Measurements from ENCODE around the gene KLF7. TPM values are rescaled to one million over a fixed set of nuclear protein-coding genes. Genes with fewer than 3 reads are reported as not detected.

The KLF7 gene
- total RNA-seq, 1 donor from 2014 or later: 17.4 TPM

DNA sequence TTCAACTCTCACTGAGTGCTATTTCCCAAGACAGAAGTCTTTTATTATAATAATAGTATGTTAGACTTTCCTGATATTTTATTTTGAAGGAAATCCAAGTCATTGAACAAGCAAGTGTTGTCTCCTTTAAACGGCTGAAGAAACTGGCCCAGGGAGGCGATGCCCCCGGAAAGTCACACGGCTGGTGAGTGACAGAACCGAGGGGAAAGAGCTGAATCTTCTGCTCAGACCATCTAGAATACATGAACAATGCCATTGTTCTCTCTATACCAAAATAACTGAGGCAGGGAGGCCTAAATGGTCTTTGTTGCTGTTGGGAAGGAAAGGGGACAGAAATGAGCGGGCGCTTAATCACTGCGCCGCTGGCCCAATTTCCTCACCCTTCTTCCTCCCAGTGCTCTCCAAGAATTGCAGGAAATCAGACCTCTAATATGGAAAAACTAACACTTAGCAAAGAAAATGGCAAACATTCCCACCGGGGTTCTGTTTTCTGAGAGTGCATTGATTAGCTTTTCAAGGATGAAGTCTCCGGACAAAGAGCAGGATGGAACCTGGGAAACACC is 101.5 kb downstream of the KLF7 start:
- DNase-seq (ENCODE audit: low read depth, low spot score): no peak
- Mint-ChIP-seq H3K4me1 (peaks cover 6% of the 10 kb centered on the region), H3K27ac (ENCODE audit: unreplicated experiment) (no peak overlapping the region), H3K36me3 (ENCODE audit: low read depth) (no peaks in the 10 kb centered on the region), H3K27me3 (ENCODE audit: low read depth) (no peaks in the 10 kb centered on the region), H3K4me3 (no peak overlapping the region), H3K9me3 (no peaks in the 10 kb centered on the region)
- TF ChIP-seq, protein P1, sequence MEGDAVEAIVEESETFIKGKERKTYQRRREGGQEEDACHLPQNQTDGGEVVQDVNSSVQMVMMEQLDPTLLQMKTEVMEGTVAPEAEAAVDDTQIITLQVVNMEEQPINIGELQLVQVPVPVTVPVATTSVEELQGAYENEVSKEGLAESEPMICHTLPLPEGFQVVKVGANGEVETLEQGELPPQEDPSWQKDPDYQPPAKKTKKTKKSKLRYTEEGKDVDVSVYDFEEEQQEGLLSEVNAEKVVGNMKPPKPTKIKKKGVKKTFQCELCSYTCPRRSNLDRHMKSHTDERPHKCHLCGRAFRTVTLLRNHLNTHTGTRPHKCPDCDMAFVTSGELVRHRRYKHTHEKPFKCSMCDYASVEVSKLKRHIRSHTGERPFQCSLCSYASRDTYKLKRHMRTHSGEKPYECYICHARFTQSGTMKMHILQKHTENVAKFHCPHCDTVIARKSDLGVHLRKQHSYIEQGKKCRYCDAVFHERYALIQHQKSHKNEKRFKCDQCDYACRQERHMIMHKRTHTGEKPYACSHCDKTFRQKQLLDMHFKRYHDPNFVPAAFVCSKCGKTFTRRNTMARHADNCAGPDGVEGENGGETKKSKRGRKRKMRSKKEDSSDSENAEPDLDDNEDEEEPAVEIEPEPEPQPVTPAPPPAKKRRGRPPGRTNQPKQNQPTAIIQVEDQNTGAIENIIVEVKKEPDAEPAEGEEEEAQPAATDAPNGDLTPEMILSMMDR (conservative IDR thresholded peaks at IDR 0.05): no peak

DNA sequence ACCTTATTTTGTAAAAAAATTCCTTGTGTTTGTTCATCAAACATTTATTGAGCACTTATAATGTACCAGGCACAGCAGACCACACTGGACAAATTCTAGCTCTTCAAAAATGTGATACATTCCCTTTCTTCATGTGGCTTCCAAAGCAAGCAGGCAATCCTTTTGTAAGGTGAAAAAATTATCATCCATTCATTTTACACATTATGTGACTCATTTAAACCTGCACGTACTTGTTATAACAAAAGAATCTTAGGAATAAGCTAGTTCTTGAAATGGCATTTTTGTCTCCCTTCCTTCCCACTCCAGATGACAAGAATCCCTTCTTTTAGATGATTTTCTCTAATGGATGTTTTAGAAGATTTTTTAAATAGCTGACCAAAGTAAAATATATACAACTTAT is 104.6 kb downstream of the KLF7 start:
- Mint-ChIP-seq H3K9me3 (no peaks in the 10 kb centered on the region), H3K4me3 (no peak overlapping the region), H3K27me3 (ENCODE audit: low read depth) (no peaks in the 10 kb centered on the region), H3K27ac (ENCODE audit: unreplicated experiment) (no peak overlapping the region), H3K36me3 (ENCODE audit: low read depth) (no peaks in the 10 kb centered on the region), H3K4me1 (no peaks in the 10 kb centered on the region)
- TF ChIP-seq, protein P1 (conservative IDR thresholded peaks at IDR 0.05): no peak
- DNase-seq (ENCODE audit: low read depth, low spot score): no peak

DNA sequence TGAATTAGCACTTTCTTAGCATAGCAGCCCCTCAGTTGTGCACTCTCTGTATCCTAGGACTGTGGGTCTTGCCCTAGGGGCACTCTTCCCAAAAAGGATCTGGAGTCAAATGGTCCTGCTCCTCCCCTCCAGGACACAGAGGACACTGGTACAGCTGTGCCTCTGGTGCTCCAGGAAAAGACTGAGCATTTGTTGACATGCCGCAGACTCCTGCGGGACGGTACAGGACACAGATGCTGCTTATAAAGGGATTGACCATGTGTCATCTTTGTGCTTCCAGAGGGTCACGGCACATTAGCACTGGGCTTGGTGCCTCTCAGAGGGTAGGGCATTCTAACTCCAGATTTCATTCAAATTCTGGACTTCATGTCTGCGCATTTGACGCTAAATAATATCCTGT is 110.5 kb downstream of the KLF7 start:
- peak overlapping the region; percentile 76 for H3K27ac Mint-ChIP-seq (ENCODE audit: unreplicated experiment)
- no peak overlapping the region for H3K4me3 Mint-ChIP-seq
- peaks cover 13% of the 10 kb centered on the region for H3K4me1 Mint-ChIP-seq
- TF ChIP-seq, protein P1 (conservative IDR thresholded peaks at IDR 0.05): no peak
- H3K36me3 Mint-ChIP-seq (ENCODE audit: low read depth): no peaks in the 10 kb centered on the region
- no peak for DNase-seq (ENCODE audit: low read depth, low spot score)
- H3K27me3 Mint-ChIP-seq (ENCODE audit: low read depth): no peaks in the 10 kb centered on the region
- no peaks in the 10 kb centered on the region for H3K9me3 Mint-ChIP-seq

DNA sequence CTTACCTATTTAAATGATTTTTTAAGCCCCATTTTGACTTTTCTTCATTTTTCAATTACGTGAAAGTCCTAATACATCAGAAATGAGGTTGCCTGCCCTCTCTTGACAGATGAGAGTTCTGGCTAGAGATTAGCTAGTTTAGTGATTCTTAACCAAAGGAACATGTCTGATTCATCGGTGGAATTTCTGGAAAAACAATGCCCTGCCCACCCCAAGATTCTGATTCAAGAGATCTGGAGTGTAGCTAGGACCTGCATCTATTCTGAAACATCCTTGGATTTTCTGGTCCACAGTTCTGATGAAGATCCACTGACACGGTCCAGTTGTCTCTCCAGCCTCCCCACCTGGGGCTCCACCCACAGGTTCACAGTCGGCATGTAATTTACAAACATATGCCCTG is 111.2 kb downstream of the KLF7 start:
- H3K9me3 Mint-ChIP-seq: no peaks in the 10 kb centered on the region
- H3K36me3 Mint-ChIP-seq (ENCODE audit: low read depth): no peaks in the 10 kb centered on the region
- TF ChIP-seq, protein P1 (conservative IDR thresholded peaks at IDR 0.05): no peak
- peaks cover 19% of the 10 kb centered on the region for H3K4me1 Mint-ChIP-seq
- H3K4me3 Mint-ChIP-seq: no peak overlapping the region
- DNase-seq (ENCODE audit: low read depth, low spot score): no peak
- no peak overlapping the region for H3K27ac Mint-ChIP-seq (ENCODE audit: unreplicated experiment)
- H3K27me3 Mint-ChIP-seq (ENCODE audit: low read depth): no peaks in the 10 kb centered on the region

DNA sequence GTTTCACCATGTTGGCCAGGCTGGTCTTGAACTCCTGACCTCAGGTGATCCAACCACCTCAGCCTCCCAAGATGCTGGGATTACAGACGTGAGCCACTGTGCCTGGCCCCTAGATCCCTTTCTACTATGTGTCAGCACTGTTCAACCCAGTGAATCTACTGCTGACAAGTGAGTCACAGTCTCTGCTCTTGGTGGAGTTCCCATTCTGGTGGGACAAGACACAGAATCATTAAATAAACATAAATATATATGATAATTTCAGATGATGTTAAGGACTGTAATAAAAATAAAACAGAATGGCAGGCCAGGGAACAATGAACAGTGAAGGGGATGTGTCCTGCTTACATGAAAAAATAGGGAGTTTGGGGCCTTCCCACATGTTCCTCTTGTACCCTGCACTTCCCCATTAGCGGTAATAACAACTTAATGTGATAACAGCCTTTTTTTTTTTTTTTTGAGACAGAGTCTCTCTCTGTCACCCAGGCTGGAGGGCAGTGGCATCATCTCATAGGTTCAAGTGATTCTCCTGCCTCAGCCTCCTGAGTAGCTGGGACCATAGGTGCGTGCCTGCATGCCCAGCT is 114.3 kb downstream of the KLF7 start:
- H3K4me1 Mint-ChIP-seq: peaks cover 35% of the 10 kb centered on the region
- DNase-seq (ENCODE audit: low read depth, low spot score): no peak
- TF ChIP-seq, protein P1 (conservative IDR thresholded peaks at IDR 0.05): no peak

More for the DNA sequence above, 114.3 kb downstream of the KLF7 start:
- H3K36me3 Mint-ChIP-seq (ENCODE audit: low read depth): no peaks in the 10 kb centered on the region
- H3K27ac Mint-ChIP-seq (ENCODE audit: unreplicated experiment): no peak overlapping the region
- H3K4me3 Mint-ChIP-seq: no peak overlapping the region
- no peaks in the 10 kb centered on the region for H3K9me3 Mint-ChIP-seq
- no peaks in the 10 kb centered on the region for H3K27me3 Mint-ChIP-seq (ENCODE audit: low read depth)
